Stimulated activated CD8-positive, alpha-beta memory T cell treated with anti-CD3 and anti-CD28 coated beads, Interleukin-4, amount 100 ng/mL, for 1 hour (primary cell): ENCODE results near the gene KANSL1.
"Not testable (repeated sequence)": the region's sequence is repeated elsewhere in the genome, so short reads cannot be mapped to it uniquely, and the experiment has no call there.

ENCODE experiments used
- DNase-seq, 2 donors: peaks; one replicate each; pipeline ENCODE4 v3.0.0-alpha.2; 2020; ENCODE audit warnings: low read depth in 2 of 2, low spot score in 1 of 2

Gene KANSL1

GRCh38 chr17:46193626-46194392 lies 580 bp upstream of the KANSL1 start:
- DNase-seq = peak; percentile 78 to 85

DNA sequence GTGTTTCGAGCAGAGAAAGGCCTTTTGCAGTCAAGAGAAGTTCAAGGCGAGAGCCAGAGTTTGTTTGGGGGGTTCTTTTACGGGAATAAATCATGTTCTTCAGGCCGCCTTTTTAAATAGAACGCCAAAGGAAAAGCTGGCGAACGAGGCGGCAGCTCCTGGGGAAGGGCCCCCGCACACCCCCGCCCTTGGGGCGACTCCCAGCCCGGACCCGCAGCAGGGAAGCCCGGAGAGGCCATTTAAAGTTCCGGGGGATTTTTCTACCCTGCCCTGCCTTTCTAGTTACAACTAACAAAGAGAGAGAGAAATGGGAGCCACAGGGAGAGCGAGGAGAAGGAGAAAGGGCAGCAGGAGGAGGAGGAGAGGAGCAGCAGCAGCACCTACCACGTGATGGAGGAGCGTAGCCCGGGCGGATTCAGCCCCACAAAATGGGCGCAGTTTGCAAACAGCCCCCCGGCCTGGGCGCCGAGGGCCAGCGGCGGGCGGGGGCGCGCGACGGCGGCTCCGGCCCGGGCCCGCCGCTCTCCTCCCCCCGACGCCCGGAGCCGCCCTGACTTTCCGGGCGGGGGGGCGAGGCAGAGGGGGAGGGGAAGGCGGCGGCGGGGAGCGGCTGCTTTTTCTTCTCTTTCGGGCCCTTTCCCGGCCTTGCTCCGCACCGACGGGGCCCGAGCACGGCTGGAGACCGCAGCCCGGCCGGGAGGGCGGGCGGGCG lies 634 bp downstream of the KANSL1 start:
- peak; percentile 16 to 27 for DNase-seq

DNA sequence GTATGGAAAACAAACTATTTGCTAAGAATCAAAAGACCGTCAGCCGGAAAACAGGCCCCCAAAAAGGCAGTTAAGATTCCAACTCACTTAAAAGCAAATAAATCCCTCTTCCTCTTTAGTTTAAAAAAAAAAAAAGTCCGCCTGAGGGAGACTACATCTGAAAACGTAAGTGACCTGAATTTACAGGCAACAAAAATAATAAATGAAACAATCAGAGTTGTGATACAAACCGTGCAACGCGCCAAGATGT lies 1.1 kb downstream of the KANSL1 start:
- DNase-seq = no peak

- no peak for DNase-seq
Observed at GRCh38 chr17:46191322-46192188, 1.7 kb downstream of the KANSL1 start.

DNA sequence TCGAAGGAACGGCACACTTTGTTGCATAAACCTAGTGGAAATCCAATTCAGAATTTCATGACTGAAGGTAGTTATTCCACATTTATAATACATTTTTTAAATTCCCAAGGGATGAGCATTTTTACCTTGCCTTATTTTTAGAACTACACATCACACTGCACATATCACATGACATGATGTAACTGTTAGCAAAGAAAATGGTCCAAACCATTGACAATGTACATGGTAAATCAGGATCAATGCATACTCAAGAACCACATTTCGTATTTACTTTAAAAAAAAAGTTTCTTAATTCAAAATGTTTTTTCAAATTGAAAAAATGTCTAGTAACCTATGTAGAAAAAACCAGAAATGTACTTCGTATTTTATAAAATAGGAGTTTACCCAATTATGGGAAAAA lies 2.5 kb downstream of the KANSL1 start:
- DNase-seq = no peak

- DNase-seq = not testable (repeated sequence)
Observed at GRCh38 chr17:46186827-46187235, 6.4 kb downstream of the KANSL1 start.

GRCh38 chr17:46184696-46185095 lies 8.5 kb downstream of the KANSL1 start:
- no peak for DNase-seq

- not testable (repeated sequence) for DNase-seq
Observed at GRCh38 chr17:46183383-46183782, 9.8 kb downstream of the KANSL1 start.

GRCh38 chr17:46182961-46183360 lies 10.3 kb downstream of the KANSL1 start:
- no peak for DNase-seq

GRCh38 chr17:46181940-46182339 lies 11.3 kb downstream of the KANSL1 start:
- DNase-seq = no peak

DNA sequence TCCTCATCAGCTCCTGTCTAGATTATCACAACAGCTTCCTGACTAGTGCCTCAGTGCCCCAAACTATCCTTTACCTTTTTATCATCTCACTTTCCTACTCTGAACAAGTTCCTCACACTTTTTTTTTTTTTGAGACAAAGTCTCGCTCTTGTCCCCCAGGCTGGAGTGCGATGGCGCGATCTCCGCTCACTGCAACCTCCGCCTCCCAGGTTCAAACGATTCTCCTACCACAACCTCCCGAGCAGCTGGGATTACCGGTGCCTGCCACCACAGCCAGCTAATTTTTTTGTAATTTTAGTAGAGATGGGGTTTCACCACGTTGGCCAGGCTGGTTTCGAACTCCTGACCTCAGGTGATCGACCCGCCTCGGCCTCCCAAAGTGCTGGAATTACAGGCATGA lies 11.9 kb downstream of the KANSL1 start:
- not testable (repeated sequence) for DNase-seq

DNA sequence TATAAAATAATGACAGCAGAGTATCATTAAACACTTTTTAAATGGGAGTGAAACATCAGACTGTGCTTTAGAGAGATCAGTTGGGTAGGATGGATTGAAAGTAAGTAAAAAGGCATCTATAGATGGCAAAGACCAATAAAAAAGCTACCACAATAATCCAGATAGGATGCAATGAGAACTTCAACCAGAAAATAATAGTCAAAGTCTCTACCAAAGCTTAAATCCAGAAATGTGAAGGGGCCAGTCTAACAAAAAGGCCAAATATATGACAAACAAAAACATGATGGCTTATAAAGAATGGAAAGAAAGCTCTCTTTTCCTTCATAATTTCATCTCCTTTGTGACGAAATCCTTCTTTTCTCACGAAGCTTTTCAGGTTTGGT lies 12.3 kb downstream of the KANSL1 start:
- no peak for DNase-seq

DNA sequence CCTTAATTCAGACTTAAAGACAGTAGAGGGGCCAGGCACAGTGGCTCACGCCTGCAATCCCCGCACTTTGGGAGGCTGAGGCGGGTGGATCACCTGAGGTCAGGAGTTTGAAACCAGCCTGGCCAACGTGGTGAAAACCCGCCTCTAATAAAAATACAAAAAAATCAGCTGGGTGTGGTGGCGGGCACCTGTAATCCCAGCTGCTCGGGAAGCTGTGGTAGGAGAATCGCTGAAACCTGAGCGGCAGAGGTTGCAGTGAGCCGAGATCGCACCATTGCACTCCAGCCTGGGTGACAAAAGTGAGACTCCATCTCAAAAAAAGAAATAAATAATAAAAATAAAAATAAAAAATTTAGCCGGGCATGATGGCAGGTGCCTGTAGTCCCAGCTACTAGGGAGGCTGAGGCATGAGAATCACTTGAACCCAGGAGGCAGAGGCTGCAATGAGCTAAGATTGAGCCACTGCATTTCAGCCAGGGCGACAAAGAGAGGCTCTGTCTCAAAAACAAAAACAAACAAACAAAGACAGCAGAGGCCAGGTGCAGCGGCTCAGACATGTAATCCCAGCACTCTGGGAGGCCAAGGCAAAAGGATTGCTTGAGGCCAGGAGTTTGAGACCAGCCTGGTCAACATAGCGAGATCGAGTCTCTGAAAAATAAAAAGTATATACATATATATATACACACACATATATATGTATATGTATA lies 12.9 kb downstream of the KANSL1 start:
- DNase-seq = not testable (repeated sequence)

DNA sequence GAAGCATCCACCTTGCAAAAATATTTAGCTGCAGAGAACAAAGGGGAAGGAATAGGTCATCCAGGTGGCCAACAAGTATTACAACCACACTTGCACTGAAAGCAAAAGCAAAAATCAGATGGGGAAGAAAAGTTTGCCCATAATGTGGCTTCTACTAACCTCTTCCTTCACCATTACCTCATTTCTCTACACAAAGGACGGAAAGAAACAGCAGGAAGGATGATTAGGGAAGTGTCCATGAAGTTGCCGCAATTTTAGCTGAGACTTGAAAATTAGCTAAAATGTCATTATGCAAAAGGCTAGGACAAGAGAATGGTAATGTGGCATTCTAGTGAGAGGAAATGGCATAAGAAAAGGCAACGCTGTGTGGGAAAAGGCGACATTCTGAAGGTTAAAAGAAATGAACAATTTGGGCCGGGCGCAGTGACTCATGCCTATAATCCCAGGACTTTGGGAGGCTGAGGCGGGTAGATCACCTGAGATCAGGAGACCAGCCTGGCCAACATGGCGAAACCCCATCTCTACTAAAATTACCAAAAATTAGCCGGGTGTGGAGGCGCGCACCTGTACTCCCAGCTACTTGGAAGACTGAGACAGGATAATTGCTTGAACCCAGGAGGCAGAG lies 13.7 kb downstream of the KANSL1 start:
- DNase-seq = no peak

GRCh38 chr17:46178550-46179214 lies 14.5 kb downstream of the KANSL1 start:
- no peak for DNase-seq

DNA sequence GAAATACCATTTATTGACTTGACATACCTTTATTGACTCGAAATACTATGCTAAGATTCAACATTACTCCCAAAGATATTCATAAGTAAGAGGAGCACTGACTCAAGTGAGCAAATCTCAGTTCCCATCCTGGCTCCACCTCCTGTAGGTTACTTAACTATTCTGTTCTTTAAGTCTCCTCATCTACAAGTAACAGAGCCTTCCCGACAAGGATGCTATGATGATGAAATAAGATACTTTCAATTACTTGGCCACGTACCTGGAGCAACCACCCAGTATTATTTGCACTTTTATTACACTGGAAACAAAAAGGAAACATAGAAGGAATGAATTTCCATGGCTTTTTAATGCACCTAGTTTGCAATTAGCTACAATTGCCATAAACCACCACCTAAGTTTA lies 16.3 kb downstream of the KANSL1 start:
- DNase-seq = no peak

DNA sequence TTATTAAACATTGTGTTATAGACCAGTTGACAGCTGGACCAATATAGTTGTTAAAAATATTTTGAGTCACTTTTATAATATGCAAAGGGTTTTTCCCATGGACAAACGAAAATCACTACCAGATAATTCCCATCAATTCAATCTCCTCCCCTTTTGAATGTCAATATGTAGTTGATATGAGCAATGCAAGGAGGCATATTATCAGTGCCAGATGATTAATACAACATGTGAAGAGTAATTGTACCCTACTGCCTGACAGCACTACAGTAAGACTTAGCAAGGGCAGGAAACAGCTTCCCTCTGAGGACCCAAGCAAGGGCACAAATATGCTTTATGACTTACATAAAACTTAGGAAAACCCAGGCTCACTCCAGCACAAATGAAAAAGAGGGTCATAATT lies 17.3 kb downstream of the KANSL1 start:
- DNase-seq = no peak

DNA sequence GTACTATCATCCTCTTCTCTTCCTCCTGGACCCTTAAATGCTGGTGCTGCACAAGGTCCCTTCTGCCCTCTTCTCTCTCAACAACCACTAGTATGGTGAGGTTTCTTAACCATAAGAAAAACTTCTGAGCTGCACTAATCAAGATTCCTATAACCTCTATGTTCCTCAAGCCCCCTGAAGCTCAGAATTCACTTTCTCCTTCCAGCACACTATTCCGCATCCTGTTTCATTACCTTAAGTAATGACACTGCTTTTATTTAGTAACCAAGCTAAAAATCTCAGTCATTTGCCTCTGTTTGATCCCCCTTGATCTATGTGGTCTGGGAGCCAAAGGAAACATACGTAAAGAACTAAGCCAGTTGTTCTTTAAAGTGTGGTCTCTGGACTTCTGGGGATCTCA lies 20.1 kb downstream of the KANSL1 start:
- no peak for DNase-seq

DNA sequence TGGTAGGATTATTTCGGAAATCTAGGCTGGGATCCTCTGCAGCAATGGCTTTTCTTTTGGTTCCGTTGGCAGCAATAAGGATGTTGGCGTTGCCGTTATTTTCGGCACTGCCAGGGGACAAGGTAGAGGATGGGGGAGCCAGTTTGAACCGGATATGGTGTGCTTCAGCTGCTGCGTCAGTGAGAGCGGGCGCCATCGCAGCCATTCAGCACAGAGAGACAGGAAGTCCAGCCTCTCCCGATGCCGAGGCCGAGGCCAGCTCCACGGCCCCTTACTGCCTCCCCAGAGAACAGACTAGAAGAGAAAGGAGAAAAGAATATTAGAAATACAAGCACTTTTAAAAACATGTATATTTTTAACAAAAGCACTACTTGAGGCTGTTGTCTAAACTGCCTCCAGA lies 21.3 kb downstream of the KANSL1 start:
- DNase-seq = no peak

- DNase-seq = no peak
Observed at GRCh38 chr17:46170639-46171429, 22.4 kb downstream of the KANSL1 start.
